GM18511 (cell line): ENCODE results near the gene FAM151A.

Experiments
- ATAC-seq: cut with Tn5 transposase; IDR thresholded peaks from one replicate; pipeline ENCODE4 v1.9.1; 2021; ENCODE audit warnings: mild to moderate bottlenecking, moderate library complexity; ENCODE audit not compliant: unreplicated experiment

Gene FAM151A

DNA sequence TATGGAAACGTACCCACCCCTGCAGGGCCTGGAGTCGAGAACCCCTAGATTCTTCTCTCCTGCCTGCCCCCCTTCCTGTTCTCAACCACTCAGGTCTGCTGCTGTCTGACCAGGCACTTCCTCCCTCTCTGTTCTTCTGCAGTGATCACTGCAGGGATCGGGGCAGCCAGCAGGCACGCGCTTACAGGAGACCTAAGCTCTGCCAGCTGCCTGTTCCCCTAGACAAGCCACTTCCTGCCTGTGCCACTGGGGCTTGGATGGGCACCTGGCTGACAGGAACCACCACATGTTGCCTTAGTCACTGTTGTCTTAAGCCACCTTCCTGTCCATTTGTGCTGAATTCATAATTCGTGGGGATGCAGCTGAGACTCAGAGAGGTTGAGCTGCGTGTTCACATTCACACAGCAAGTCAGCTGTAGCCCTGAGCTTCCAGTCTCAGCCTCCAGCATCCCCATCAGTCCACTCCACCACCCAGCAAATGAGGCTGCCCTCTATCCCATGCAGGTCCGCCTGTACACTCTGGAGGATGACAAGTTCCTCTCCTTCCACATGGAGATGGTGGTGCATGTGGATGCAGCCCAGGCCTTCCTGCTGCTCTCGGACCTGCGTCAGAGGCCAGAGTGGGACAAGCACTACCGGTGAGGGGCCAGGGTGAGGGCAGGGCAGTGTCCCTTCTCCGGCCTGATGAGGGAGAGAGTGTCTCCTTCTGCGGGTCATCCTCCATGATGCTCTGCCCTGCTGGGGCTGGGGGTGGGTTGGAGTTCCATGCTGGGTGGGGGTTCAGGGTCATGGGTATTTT, 18.6 kb downstream of the FAM151A start:
- ATAC-seq, result peak; percentile 59

DNA sequence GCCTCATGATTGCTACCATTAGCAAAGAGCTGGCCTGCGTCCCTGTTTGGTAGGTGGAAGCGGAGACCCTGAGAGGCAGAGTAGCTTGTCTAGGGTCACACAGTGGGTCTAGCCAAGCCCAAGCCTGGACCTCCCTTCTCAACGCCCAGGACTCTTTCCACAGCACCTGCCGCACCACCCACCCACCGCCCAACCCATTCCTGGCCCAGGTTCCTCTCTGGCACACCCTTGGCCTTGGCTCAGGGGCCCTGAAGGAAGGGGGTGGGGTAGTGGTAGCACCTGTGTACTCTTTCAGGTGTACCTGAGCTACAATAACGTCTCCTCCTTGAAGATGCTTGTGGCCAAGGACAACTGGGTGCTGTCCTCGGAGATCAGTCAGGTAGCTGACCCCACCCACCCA, 19.3 kb downstream of the FAM151A start:
- ATAC-seq, result no peak

DNA sequence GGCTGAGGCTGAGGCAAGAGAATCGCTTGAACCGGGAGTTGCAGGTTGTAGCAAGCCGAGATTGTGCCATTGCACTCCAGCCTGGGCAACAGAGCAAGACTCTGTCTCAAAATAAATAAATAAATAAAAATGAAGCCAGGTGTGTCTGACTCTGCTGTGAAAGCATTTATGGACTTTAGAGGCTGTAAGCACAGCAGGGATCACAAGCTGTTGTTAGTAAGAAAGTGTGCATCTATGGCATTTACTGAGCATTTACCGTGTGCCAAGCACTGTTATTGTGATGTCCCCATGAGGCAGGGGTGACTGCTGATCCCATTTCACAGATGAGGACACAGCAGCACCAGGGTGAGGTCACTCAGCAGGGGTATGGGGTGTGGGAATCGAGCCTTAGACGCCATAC, 20.1 kb downstream of the FAM151A start:
- ATAC-seq, result no peak

DNA sequence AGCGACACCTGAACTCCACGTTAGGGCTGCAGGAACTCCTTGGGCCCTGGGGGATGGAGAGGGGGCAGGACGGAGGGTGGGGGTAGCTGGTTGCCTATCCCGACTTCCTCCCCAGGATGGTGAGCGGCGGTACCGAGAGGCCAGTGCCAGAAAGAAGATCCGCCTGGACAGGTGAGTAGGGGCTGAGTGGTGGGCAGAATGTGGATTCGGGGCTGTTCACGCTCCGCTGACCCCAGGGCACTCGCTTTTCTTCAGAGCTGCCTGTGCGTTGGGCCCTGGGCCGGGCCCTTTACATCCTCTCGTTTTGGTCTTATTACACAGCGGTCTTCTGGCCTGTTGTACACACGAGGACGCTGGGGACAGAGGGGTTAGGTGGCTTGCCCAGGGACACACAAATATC, 20.8 kb downstream of the FAM151A start:
- no peak for ATAC-seq

DNA sequence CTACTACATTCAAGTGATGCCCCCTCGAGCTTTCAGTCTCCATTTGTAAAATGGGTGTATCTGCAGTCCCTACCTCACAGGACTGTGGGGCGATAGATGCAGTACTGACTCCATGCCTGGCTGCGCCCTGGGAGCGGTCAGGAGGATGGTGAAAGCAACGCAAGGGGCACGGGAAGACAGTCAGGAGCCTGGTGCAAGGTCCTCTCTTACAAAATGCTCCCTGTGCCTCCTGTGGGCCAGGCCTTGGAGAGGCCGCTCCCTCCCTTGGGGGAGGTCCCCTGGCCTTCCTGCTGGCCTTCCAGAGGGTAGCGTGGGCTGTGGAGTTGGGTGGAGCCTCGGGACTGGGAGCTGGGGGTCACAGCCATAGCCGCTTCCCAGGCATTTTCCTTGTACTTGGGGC, 21.6 kb downstream of the FAM151A start:
- ATAC-seq, result no peak

DNA sequence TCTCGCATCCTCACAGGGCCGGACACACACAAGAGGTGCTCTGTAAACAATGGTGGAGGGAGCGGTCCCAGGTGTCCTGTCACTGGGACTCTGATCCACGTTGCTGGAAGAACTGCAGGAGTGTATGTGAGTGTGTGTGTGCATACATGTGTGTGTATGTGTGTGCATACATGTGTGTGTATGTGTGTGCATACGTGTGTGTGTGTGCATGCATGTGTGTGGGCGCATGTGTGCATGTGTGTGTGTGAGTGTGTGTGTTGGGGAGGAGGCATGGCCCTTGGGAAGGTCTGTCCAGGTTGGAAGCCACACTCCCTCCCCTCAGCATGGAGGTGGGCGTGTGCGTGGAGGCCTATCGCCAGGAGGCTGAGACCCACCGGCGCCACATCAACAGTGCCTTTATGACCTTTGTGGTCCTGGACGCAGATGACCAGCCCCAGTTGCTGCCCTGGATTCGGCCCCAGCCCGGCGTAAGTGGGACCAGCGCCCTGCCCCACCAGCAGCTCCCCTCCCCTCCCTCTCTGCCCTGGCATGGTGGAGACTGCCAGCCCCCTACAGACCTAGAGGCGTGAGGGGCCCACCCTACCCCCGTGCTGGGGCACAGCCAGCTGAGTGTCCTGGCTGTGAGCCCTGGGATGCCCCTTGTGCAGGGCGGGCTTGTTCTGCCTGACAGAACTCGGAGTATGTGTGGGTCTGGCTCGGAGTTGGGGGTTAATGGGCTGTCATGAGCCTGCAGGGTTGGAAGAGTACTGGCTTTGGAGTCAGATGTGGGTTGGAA, 22.2 kb downstream of the FAM151A start:
- ATAC-seq, result no peak

DNA sequence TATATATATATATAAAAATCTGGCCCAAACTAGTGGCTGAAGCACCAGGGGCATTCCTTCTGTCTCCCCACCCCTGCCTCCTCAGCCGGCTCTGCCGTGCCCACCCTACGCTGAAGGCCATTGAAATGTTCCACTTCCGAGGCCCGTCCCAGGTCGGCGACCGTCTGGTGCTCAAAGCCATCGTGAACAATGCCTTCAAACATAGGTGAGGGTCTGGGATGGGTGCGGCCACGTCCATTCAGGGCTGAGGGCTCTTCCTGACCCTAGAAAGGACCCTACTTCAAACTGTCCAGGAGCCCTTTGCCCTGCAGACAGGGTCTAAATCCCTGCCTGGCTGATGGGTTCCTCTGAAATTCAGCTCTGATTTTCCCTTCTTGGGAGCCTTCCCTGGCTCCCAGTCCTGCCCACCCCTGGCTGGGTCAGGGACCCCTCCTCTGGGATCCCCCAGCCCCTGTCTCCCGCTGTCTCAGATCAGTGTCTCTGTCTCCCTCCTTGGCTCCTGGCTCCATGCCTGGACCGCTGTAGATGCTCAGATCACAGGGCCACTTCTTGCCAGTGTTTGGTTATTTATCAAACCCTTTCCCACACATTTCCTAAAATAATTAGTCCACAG, 24.0 kb downstream of the FAM151A start:
- ATAC-seq, result no peak

DNA sequence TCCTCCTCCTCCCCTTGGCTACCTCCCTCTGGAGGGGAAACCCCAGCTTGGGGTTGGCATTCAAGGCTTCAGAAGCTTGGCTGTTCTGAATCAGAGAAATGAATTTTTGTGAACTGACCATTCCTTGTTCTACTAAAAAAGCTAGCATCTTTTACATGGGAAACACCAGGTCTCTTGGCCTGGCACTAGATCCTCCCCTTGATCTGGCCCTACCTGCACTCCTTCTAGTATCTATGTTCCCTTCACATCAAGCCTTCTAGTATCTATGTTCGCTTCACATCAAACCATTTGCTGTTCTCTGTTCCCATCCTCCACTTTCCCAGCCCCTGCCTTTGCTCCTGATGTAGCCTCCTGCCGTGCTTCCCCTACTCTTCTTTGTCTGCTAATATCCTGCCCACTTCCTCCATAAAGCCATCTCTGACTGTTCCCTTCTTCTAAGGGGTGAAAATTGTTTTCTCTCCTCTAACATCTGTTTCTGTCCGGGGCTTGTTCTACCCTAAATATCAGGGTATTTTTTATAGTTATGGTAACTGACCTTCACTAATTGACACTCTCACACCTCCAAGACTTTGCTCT, 25.8 kb downstream of the FAM151A start:
- no peak for ATAC-seq

DNA sequence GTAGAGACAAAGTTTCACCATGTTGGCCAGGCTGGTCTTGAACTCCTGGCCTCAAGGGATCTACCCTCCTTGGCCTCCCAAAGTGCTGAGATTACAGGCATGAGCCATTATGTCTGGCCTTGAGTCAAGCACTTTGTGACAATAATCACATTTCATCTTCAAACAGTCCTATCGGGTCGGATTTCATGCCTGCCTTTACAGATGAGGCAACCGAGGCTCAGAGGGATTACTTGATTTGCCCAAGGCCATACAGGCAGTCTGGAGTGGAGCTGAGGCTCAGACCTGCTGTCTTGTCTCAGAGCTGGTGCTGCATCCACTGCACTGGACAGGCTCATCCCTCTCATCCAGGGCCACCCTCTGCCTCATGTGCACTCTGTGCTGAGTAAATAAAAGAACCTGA, 26.6 kb downstream of the FAM151A start:
- ATAC-seq, result no peak

DNA sequence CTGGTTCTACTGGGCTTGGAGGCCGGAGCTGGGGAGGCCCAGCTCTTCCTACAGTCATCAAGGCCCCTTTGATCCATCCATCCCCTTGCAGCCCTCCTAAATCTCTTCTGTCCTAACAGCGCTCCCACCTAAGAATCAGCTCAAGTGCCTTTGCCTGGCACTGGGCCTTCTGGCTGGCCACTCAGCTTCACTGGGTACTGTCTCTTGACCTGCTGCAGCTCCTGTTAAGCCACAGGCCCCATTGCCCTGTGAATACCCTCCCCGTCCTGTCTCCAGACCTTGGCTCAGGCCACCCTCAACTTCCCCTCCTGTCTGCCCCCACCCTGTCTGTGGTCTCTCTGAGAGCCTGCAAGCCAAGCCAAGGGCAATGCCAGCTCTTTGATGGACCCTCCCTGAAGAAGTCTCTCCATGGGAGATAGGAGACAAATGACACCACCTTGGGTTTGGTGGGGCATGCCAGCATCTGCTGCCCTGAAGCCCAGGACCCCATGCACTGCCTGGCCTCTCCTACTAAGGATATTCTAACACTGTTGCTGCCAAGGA, 27.3 kb downstream of the FAM151A start:
- no peak for ATAC-seq

DNA sequence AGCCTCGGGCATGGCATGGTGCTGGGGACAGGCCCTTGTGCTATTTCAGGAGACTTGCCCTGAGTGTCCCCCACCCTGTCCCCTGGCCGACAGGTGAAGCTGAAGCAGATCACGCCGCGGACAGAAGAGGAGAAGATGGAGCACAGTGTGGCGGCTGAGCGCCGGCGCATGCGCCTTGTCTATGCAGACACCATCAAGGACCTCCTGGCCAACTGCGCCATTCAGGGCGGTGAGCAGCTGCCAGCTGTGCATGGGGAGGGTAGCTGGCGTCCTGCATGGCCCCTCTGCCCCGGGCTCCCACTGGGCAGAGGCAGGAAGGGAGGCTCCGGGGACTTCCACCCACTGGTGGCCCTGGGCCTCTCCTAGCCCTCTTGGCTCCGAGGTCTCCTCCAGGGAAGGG, 28.9 kb downstream of the FAM151A start:
- no peak for ATAC-seq

DNA sequence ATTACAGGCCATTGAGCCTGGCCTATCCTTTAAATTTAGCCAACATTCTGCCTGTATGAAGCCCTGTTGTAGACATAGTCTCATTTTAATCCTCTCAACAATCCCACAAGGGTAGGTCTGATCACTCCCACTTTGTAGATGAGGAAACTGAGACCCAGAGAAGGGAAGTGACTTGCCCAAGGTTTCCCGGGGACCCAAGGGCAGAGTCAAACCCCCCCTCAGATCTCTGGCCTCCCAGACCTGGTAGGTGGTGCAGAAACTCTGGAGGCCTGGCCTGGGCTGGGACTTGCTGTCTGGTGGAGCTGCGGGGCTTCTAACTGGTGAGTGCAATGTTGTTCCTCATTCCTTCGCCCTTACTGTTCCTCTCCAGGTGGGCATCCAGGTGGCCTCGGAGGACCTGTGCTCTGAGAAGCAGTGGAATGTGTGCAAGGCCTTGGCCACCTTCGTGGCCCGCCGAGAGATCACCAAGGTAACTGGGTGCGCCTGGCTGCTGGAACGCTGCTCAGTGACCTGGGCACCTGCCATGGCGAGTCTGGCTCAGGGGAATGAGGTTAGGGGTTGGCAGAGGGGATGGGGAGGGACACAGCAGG, 29.7 kb downstream of the FAM151A start:
- ATAC-seq, result no peak

DNA sequence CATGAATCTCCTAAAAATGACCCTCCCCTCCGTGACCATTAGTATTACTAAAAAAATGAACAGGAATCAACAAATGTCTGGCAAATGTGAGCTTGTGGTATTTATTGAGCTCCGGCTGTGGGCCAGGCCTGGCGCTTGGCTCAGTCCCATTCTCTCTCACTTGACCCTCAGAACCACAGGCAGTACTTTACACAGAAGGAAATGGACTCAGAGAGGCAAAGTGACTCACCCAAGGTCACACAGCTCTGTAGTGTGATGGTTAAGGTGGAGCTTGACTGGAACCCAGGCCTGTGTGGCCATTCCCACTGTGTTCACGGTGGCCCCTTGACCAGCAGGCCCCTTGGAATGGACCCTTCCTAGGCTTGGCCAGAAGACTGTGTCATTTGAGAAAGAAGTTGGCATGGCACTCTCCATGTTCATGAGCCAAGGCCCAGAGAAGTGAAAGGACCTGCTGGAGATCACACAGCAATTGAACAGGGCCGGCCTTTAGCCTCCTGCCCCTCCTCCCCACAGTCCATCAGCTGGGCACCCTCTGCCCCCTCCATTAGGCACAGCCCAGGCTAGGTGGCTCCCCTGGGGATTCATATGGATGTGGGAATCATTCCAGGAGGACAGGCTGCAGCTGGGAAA, 32.1 kb downstream of the FAM151A start:
- no peak for ATAC-seq

DNA sequence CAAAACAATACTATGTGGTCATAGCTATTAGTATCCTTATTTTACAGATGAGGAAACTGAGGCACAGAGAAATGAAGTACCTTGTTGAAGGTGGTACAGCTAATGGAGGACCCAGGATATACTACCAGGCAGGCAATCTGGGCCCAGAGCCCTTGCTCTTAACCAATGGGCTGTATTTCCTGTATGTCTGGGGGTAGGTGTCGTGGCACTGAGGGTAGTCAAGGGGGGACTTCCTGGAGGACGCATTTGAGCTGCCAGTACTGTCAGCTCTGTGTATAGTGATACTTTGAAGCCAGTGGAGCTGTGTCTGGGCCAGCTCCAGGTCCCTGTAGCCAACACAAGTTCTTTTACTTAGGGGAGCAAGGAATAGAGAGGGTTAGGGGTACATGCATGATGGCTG, 34.9 kb downstream of the FAM151A start:
- ATAC-seq, result no peak

DNA sequence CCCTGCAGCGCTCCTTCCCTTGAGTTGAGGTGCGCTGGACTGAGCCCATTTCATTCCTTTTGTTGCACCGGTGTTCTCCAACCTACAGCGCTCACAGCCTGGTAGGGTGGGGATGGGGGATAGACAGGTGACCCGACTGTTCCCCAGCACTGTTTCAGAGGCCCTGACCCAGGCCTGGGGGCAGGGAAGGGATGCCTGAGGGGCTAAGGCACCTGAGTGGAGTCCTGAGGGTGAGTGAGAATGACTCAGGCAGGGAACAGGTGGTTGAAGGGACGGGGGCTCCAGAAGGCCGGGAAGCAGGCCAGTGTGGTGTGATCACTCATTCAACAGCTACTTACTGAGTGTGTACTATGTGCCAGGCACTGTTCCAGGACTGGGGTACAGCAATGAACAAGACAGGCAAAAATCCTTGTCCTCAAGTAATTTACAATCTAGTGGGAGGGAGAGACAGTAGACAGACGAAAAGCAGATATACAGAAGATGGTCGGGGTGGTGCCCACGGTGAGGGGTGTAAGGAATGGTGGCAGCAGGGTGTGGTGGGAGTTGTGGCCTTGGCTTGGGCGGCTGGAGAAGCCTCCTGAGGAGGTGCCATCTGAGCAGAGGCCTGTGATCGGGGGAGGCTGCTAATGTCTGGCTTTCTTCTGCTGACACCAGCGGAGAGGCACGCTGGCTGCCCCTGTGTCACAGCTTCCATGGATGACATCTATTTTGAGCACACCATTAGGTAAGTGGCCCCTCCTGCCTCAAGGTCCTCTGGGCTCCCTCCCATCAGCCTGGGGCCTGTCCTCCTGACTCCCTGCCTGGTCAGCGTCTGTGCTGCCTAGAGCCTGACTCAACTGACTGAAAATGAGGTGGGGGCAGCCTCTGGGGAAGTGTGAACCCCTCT, 37.9 kb downstream of the FAM151A start:
- no peak for ATAC-seq

DNA sequence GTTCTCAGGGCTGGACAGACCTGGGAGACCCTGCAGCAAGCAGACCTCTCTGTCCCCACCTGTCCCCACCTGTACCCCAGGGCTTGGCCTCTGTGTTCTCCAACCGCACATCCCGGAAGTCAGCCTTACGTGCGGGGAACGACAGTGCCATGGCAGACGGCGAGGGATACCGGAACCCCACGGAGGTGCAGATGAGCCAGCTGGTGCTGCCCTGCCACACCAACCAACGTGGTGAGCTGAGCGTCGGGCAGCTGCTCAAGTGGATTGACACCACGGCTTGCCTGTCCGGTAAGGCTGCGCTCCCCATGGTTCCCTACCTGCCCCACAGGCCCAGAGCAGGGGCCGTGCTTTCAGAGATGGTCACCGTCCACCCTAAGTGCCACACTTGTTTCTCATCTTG, 38.8 kb downstream of the FAM151A start:
- no peak for ATAC-seq

DNA sequence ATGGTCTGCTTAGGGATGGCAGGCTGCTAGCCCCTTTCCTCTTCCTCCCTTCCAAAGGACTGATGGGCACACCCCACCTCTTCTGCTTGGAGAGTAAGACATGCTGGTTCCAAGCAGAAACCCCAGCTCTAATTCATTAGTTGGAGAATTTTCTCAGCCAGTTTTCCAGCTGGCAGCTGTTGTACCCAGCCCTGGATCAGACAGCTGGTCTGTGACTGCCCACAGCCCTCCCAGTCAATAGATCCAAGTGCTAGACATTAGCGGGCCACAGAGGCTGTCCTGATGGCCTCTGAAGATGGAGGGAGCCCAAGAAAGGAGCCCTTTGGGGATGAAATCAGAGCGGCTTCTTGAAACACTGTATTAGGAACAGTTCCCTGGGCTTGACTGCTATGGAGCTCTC, 39.5 kb downstream of the FAM151A start:
- no peak for ATAC-seq

DNA sequence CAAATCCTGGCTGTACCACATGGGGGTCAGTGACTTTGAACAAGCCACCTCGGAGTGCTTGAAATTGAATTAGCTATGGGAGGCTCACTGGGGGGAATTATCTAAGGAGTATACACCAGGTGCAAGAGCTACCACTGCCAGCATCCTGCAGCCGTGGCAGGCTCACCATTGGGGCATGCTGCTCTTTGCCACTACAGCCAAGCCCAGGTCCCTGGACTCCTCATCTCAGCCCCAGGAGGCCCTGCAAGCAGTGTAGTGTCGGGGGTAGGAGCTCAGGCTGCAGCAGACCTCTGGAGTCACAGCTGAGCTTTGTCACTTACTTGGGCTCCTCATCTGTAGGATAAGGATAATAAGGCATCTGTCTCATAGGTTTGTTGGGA, 40.0 kb downstream of the FAM151A start:
- no peak for ATAC-seq

DNA sequence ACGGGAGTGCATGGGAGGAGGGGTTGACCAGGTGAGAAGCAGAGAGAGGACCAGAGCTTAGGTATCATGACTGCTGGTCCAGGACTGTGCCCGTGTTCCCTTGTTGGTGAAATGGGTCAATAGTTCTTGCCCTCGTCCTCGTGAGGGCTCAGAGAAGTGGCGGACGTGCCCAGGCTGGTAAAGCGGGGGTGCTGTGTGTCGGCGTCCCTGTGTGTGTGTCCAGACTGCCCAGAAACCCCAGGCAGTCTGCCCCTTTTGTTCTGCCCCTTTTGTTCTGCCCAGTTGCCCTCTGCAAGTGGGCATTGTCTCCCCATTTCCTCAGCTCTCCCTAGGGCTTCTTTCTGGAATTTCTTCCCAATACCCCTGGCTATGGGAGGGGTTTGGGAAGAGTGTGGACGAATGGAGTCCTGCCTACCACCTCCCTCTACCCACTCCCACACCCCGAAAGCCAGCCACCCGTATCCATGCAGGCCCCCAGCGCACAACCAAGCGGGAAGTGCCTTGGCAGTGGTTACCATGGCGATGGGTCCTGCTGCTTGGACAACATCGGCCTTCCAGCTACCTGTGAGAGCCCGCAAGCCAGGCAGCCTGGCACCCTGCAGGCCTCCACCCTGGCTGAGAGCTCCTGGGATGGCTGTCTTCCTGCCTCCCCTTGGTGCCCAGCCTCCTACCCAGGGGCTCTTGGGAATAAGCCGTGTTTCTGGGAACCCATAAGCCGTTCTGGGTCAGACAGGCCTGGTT, 40.6 kb downstream of the FAM151A start:
- no peak for ATAC-seq
